H1 (cell line): ENCODE data around the gene EPB41L5. TPM values are rescaled to one million over a fixed set of nuclear protein-coding genes. Genes with fewer than 3 reads are reported as not detected.

Experiments used
- BCL11A ChIP-seq, 2 experiments: IDR thresholded peaks; one replicate each; pipeline ENCODE4 v1.6.1; 2011; ENCODE audit warnings: low read depth in 2 of 2, low read length in 2 of 2, mild to moderate bottlenecking in 2 of 2
- CHD2 ChIP-seq: IDR thresholded peaks from 2 replicates; pipeline ENCODE4 v1.6.1; 2012; ENCODE audit warnings: low read length, improper control_type of control experiment
- GABPA ChIP-seq: IDR thresholded peaks from 2 replicates; pipeline ENCODE4 v1.6.1; 2011; ENCODE audit warnings: mild to moderate bottlenecking, low read length, moderate library complexity, borderline replicate concordance; ENCODE audit not compliant: insufficient read depth
- JUN ChIP-seq: IDR thresholded peaks from 2 replicates; pipeline ENCODE4 v1.6.1; 2011; ENCODE audit warnings: low read depth, mild to moderate bottlenecking, improper control_type of control experiment, low read length
- SAP30 ChIP-seq: fragments of 300-600 bp; sonication (generic); IDR thresholded peaks from 2 replicates; pipeline ENCODE4 v1.7.1; 2012; ENCODE audit warnings: low read length, moderate library complexity, mild to moderate bottlenecking, inconsistent platforms; ENCODE audit not compliant: insufficient read depth, insufficient replicate concordance
- SP4 ChIP-seq: IDR thresholded peaks from 2 replicates; pipeline ENCODE4 v1.6.1; 2012; ENCODE audit warnings: low read length, inconsistent platforms
- polyA plus RNA-seq, 7 experiments: library from polyadenylated mRNA; depleted of rRNA in 3 of 7; stranded (reverse) in 5 of 7; unstranded in 2 of 7; fragments of >200 nt in 5 of 7; fragments of 200-250 nt in 2 of 7; gene quantifications; 1 replicate in 5 of 7; 2 replicates in 1 of 7; 4 replicates in 1 of 7; pipeline versions ENCODE4 v1.2.1 to v1.2.3, GENCODE V29; 2011 to 2013; ENCODE audit warnings: missing spikeins in 2 of 7, mixed read lengths in 2 of 7
- total RNA-seq: library from RNA; stranded (reverse); fragmentation: NEBNext Ultra II Directional; extraction: Animal tissue kit (Norgen Biotek cat#: 25700); gene quantifications from 2 replicates; pipeline ENCODE4 v1.2.1, GENCODE V29; 2021
- TF ChIP-seq, protein P1 (sequence below), 3 experiments: IDR thresholded peaks; 1 replicate in 2 of 3; 2 replicates in 1 of 3; pipeline versions ENCODE4 v1.5.1 to v1.6.1; 2011; ENCODE audit warnings: low read length in 3 of 3, mild to moderate bottlenecking in 3 of 3, inconsistent platforms in 2 of 3, low read depth in 1 of 3, moderate library complexity in 1 of 3; ENCODE audit not compliant: insufficient read depth in 1 of 3; ENCODE audit errors: control extremely low read depth in 1 of 3

EPB41L5 gene
- total and polyA plus RNA-seq, 2 of the 8 experiments (the other 6 are each of a cell fraction or from before 2014, with no cell fraction given): 13.5 to 32.3 TPM

DNA sequence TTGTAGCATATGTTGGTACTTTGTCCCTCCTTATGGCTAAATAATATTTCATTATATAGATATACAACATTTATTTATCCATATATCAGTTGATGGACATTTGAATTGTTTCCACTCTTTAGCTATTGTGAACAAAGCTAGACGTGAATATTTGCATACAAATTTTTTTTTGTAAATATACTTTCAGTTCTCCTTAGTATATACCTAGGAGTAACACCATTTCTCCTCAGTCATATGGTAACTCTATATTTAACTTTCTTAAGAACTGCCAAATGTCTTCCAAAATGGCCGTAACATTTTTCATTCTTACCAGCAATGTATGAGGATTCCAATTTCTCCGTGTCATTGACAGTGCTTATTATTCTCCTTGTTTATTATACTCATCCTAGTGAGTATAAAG, 135.8 kb downstream of the EPB41L5 start (continued):
- TF ChIP-seq SAP30 (no peak), SP4 (no peak), CHD2 (no peak), JUN (no peak), GABPA (no peak), BCL11A (IDR thresholded peaks at IDR 0.05; ENCODE audit: low read depth in 2 of 2, low read length in 2 of 2) (no peak)
- TF ChIP-seq, protein P1, sequence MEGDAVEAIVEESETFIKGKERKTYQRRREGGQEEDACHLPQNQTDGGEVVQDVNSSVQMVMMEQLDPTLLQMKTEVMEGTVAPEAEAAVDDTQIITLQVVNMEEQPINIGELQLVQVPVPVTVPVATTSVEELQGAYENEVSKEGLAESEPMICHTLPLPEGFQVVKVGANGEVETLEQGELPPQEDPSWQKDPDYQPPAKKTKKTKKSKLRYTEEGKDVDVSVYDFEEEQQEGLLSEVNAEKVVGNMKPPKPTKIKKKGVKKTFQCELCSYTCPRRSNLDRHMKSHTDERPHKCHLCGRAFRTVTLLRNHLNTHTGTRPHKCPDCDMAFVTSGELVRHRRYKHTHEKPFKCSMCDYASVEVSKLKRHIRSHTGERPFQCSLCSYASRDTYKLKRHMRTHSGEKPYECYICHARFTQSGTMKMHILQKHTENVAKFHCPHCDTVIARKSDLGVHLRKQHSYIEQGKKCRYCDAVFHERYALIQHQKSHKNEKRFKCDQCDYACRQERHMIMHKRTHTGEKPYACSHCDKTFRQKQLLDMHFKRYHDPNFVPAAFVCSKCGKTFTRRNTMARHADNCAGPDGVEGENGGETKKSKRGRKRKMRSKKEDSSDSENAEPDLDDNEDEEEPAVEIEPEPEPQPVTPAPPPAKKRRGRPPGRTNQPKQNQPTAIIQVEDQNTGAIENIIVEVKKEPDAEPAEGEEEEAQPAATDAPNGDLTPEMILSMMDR (IDR thresholded peaks at IDR 0.05; ENCODE audit: control extremely low read depth in 1 of 3, insufficient read depth in 1 of 3, low read depth in 1 of 3, low read length in 3 of 3): no peak
